GM23338 (cell line): ENCODE measurements around the gene TUSC1. TPM values are rescaled to one million over a fixed set of nuclear protein-coding genes. Genes with fewer than 3 reads are reported as not detected.

Experiments used
- ATAC-seq: fragments of 200-7000 bp; cut with Tn5 transposase; 3 replicates; pipeline ENCODE4 v1.9.1; 2020
- DNase-seq: peaks from one replicate; pipeline ENCODE4 v3.0.0-alpha.2; 2015; ENCODE audit warnings: low spot score
- H2AFZ ChIP-seq: fragments of 200-600 bp; sonication (generic); 2 replicates; pipeline ENCODE4 v1.8.0; 2016; ENCODE audit warnings: antibody characterized with exemption, mild to moderate bottlenecking, moderate library complexity
- H3F3A ChIP-seq: fragments of 200-600 bp; sonication (generic); replicated peaks from 2 replicates; pipeline ENCODE4 v1.8.0; 2017; ENCODE audit warnings: antibody characterized with exemption, mixed run types, low read depth
- H3K27ac ChIP-seq: fragments of 200-600 bp; sonication (generic); 2 replicates; pipeline ENCODE4 v1.6.1; 2016; ENCODE audit warnings: low read depth
- H3K27me3 ChIP-seq: fragments of 200-600 bp; sonication (generic); 2 replicates; pipeline ENCODE4 v1.8.0; 2016; ENCODE audit warnings: mild to moderate bottlenecking, mixed run types, moderate library complexity; ENCODE audit not compliant: insufficient read depth
- H3K36me3 ChIP-seq: fragments of 200-600 bp; sonication (generic); 2 replicates; pipeline ENCODE4 v1.8.0; 2016; ENCODE audit warnings: mild to moderate bottlenecking; ENCODE audit not compliant: insufficient read depth
- H3K4me1 ChIP-seq: fragments of 200-600 bp; sonication (generic); 2 replicates; pipeline ENCODE4 v1.8.0; 2016; ENCODE audit warnings: mild to moderate bottlenecking, moderate library complexity; ENCODE audit not compliant: insufficient read depth
- H3K4me2 ChIP-seq: fragments of 200-600 bp; sonication (generic); 2 replicates; pipeline ENCODE4 v1.7.1; 2017; ENCODE audit warnings: mixed run types
- H3K4me3 ChIP-seq: fragments of 200-600 bp; sonication (generic); 2 replicates; pipeline ENCODE4 v1.6.1; 2016; ENCODE audit warnings: mixed run types
- H3K79me2 ChIP-seq: fragments of 200-600 bp; sonication (generic); replicated peaks from 2 replicates; pipeline ENCODE4 v1.8.0; 2017; ENCODE audit warnings: mild to moderate bottlenecking; ENCODE audit not compliant: insufficient read depth
- H3K9me2 ChIP-seq: fragments of 200-600 bp; sonication (generic); 2 replicates; pipeline ENCODE4 v1.8.0; 2017; ENCODE audit not compliant: insufficient read depth
- H4K20me1 ChIP-seq: fragments of 200-600 bp; sonication (generic); replicated peaks from 2 replicates; pipeline ENCODE4 v1.8.0; 2017; ENCODE audit warnings: mild to moderate bottlenecking; ENCODE audit not compliant: insufficient read depth
- H3K27ac Mint-ChIP-seq: 2 replicates; pipeline ENCODE4 v1.8.0; 2020; ENCODE audit warnings: inconsistent platforms, mild to moderate bottlenecking, moderate library complexity, mixed read lengths
- H3K27me3 Mint-ChIP-seq: 3 replicates; pipeline ENCODE4 v1.8.0; 2022; ENCODE audit warnings: low read depth, mild to moderate bottlenecking, moderate library complexity, mixed read lengths, inconsistent platforms; ENCODE audit not compliant: insufficient read depth, poor library complexity
- H3K36me3 Mint-ChIP-seq: 3 replicates; pipeline ENCODE4 v1.8.0; 2021; ENCODE audit warnings: low read depth, mild to moderate bottlenecking, inconsistent platforms, moderate library complexity, mixed read lengths
- H3K4me1 Mint-ChIP-seq: 3 replicates; pipeline ENCODE4 v1.8.0; 2020; ENCODE audit warnings: mild to moderate bottlenecking, inconsistent platforms, mixed read lengths
- H3K4me3 Mint-ChIP-seq: 3 replicates; pipeline ENCODE4 v1.8.0; 2021; ENCODE audit warnings: moderate library complexity, mild to moderate bottlenecking, inconsistent platforms, mixed read lengths
- H3K9me3 Mint-ChIP-seq: 3 replicates; pipeline ENCODE4 v1.8.0; 2020; ENCODE audit warnings: moderate library complexity, mild to moderate bottlenecking, inconsistent platforms, mixed read lengths
- CREB1 ChIP-seq: fragments of 250-450 bp; sonication (Bioruptor Pico); IDR thresholded peaks from 2 replicates; pipeline ENCODE4 v1.5.0; 2020; ENCODE audit warnings: low read depth, mild to moderate bottlenecking, moderate library complexity
- EZH2 ChIP-seq: fragments of 200-600 bp; sonication (generic); IDR thresholded peaks from one replicate; pipeline ENCODE4 v1.8.0; 2017; ENCODE audit warnings: antibody characterized with exemption, mild to moderate bottlenecking, low read depth; ENCODE audit not compliant: unreplicated experiment
- EZH2phosphoT487 ChIP-seq: fragments of 200-600 bp; sonication (generic); IDR thresholded peaks from one replicate; pipeline ENCODE4 v1.8.1; 2018; ENCODE audit warnings: antibody characterized with exemption; ENCODE audit not compliant: unreplicated experiment
- NANOG ChIP-seq: IDR thresholded peaks from 2 replicates; pipeline ENCODE4 v1.6.1; 2016; ENCODE audit warnings: antibody characterized with exemption, borderline replicate concordance
- POLR2AphosphoS5 ChIP-seq: IDR thresholded peaks from 2 replicates; pipeline ENCODE4 v1.6.1; 2016; ENCODE audit warnings: antibody characterized with exemption, low read depth
- STAT1 ChIP-seq: IDR thresholded peaks from one replicate; pipeline ENCODE4 v1.6.1; 2016; ENCODE audit warnings: antibody characterized with exemption; ENCODE audit not compliant: unreplicated experiment
- polyA plus RNA-seq: library from polyadenylated mRNA; unstranded; fragments of >200 nt; fragmentation: Nextera tagmentation; extraction: Ambion mirVana; gene quantifications from 2 replicates; pipeline ENCODE4 v1.2.1, GENCODE V29; 2016
- total RNA-seq: library from RNA; depleted of rRNA; stranded (reverse); fragments of >200 nt; shearing (Covaris generic); gene quantifications from 2 replicates; pipeline ENCODE4 v1.2.3, GENCODE V29; 2014
- TF ChIP-seq, protein P1 (sequence below): fragments of 250-450 bp; sonication (Bioruptor Pico); IDR thresholded peaks from 2 replicates; pipeline ENCODE4 v1.5.0; 2020; ENCODE audit warnings: mild to moderate bottlenecking, moderate library complexity
- TF ChIP-seq, protein P2 (sequence below): IDR thresholded peaks from one replicate; pipeline ENCODE4 v1.6.1; 2018; ENCODE audit warnings: antibody characterized with exemption; ENCODE audit not compliant: unreplicated experiment
- TF ChIP-seq, protein P3 (sequence below), 2 experiments: fragments of 200-600 bp in 1 of 2; sonication (generic) in 1 of 2; conservative IDR thresholded peaks; 2 replicates each; pipeline versions ENCODE4 v1.5.1 to v1.6.1; 2016 to 2017; ENCODE audit warnings: antibody characterized with exemption in 2 of 2, low read depth in 2 of 2, mild to moderate bottlenecking in 2 of 2, moderate library complexity in 1 of 2

The TUSC1 gene
- total and polyA plus RNA-seq, 2 experiments from 2014 or later, result 6.4 to 8.9 TPM

DNA sequence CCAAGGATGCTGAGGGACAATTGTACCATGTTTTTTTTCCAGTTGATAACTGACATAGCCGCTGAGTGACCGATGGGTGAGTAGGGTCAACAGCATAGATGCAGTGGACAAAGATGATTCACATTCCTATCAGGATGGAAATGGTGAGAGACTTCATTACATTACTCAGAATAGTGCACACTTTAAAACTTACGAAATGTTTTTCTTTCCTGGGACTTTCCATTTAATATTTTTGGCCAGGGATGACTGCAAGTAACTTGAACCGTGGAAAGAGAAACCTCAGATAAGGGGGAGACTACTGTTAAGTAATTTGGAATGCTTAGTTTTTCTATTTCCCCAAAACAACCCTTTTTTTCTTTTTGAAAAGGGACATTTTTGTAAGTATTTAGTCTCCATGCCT, 3.0 kb upstream of the TUSC1 start (continued):
- TF ChIP-seq CREB1 (CRISPR knock-in tag) (no peak), EZH2phosphoT487 (no peak), POLR2AphosphoS5 (no peak), NANOG (no peak)
- TF ChIP-seq, protein P1, sequence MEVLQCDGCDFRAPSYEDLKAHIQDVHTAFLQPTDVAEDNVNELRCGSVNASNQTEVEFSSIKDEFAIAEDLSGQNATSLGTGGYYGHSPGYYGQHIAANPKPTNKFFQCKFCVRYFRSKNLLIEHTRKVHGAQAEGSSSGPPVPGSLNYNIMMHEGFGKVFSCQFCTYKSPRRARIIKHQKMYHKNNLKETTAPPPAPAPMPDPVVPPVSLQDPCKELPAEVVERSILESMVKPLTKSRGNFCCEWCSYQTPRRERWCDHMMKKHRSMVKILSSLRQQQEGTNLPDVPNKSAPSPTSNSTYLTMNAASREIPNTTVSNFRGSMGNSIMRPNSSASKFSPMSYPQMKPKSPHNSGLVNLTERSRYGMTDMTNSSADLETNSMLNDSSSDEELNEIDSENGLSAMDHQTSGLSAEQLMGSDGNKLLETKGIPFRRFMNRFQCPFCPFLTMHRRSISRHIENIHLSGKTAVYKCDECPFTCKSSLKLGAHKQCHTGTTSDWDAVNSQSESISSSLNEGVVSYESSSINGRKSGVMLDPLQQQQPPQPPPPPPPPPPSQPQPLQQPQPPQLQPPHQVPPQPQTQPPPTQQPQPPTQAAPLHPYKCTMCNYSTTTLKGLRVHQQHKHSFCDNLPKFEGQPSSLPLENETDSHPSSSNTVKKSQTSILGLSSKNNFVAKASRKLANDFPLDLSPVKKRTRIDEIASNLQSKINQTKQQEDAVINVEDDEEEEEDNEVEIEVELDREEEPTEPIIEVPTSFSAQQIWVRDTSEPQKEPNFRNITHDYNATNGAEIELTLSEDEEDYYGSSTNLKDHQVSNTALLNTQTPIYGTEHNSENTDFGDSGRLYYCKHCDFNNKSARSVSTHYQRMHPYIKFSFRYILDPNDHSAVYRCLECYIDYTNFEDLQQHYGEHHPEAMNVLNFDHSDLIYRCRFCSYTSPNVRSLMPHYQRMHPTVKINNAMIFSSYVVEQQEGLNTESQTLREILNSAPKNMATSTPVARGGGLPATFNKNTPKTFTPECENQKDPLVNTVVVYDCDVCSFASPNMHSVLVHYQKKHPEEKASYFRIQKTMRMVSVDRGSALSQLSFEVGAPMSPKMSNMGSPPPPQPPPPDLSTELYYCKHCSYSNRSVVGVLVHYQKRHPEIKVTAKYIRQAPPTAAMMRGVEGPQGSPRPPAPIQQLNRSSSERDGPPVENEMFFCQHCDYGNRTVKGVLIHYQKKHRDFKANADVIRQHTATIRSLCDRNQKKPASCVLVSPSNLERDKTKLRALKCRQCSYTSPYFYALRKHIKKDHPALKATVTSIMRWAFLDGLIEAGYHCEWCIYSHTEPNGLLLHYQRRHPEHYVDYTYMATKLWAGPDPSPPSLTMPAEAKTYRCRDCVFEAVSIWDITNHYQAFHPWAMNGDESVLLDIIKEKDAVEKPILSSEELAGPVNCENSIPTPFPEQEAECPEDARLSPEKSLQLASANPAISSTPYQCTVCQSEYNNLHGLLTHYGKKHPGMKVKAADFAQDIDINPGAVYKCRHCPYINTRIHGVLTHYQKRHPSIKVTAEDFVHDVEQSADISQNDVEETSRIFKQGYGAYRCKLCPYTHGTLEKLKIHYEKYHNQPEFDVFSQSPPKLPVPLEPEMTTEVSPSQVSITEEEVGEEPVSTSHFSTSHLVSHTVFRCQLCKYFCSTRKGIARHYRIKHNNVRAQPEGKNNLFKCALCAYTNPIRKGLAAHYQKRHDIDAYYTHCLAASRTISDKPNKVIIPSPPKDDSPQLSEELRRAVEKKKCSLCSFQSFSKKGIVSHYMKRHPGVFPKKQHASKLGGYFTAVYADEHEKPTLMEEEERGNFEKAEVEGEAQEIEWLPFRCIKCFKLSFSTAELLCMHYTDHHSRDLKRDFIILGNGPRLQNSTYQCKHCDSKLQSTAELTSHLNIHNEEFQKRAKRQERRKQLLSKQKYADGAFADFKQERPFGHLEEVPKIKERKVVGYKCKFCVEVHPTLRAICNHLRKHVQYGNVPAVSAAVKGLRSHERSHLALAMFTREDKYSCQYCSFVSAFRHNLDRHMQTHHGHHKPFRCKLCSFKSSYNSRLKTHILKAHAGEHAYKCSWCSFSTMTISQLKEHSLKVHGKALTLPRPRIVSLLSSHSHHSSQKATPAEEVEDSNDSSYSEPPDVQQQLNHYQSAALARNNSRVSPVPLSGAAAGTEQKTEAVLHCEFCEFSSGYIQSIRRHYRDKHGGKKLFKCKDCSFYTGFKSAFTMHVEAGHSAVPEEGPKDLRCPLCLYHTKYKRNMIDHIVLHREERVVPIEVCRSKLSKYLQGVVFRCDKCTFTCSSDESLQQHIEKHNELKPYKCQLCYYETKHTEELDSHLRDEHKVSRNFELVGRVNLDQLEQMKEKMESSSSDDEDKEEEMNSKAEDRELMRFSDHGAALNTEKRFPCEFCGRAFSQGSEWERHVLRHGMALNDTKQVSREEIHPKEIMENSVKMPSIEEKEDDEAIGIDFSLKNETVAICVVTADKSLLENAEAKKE (CRISPR knock-in tag), result no peak

DNA sequence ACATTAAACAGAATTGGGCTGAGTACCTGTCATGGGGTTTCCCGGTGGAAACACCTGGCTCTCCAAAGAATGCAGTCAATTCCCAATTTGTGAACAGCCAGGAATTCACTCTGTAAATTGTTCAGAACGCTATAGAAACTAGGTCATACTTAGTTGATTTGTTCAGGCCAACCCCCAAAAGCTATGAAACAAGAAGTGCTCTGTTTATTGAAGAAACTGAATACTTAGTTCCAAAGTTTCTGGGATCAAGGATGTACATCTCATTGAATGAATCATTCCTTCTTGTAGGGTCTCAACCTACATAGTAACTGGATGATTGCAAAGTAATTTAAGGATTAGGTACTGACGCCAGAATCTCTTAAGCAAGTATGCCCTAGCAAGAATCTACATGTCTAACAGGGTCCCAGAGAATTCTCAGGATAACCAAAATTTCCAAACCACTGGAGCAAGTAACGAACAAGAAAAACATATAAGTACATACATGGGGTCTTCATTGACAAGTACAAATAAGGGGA, 659 bp upstream of the TUSC1 start:
- Histone ChIP-seq H3K4me1 (peaks cover 24% of the 10 kb centered on the region), H3K4me2 (peak overlapping the region; percentile 82), H3K9me2 (0 out of 2 replicates have a peak, but pooled peaks cover 4% of the 10 kb centered on the region), H3K27ac (no peak overlapping the region), H3K27me3 (peaks cover 13% of the 10 kb centered on the region), H3K4me3 (peak overlapping the region; percentile 70), H3K79me2 (no peaks in the 10 kb centered on the region), H3F3A (no peaks in the 10 kb centered on the region), H3K36me3 (no peaks in the 10 kb centered on the region), H4K20me1 (no peaks in the 10 kb centered on the region), H2AFZ (no peak overlapping the region)
- H3K27me3 Mint-ChIP-seq, result peaks cover 2% of the 10 kb centered on the region
- no peaks in the 10 kb centered on the region; the same call in 1 of the 3 replicates for H3K36me3 Mint-ChIP-seq
- no peak overlapping the region for H3K27ac Mint-ChIP-seq
- peaks cover 8% of the 10 kb centered on the region; the same call in 2 of the 3 replicates for H3K9me3 Mint-ChIP-seq
- peaks cover 20% of the 10 kb centered on the region for H3K4me1 Mint-ChIP-seq
- H3K4me3 Mint-ChIP-seq, result no peak overlapping the region; the same call in 2 of the 3 replicates
- no peak for DNase-seq
- ATAC-seq, result no peak
- TF ChIP-seq EZH2phosphoT487 (no peak), EZH2 (no peak), CREB1 (CRISPR knock-in tag) (no peak), STAT1 (no peak), NANOG (no peak)
- TF ChIP-seq, protein P2, sequence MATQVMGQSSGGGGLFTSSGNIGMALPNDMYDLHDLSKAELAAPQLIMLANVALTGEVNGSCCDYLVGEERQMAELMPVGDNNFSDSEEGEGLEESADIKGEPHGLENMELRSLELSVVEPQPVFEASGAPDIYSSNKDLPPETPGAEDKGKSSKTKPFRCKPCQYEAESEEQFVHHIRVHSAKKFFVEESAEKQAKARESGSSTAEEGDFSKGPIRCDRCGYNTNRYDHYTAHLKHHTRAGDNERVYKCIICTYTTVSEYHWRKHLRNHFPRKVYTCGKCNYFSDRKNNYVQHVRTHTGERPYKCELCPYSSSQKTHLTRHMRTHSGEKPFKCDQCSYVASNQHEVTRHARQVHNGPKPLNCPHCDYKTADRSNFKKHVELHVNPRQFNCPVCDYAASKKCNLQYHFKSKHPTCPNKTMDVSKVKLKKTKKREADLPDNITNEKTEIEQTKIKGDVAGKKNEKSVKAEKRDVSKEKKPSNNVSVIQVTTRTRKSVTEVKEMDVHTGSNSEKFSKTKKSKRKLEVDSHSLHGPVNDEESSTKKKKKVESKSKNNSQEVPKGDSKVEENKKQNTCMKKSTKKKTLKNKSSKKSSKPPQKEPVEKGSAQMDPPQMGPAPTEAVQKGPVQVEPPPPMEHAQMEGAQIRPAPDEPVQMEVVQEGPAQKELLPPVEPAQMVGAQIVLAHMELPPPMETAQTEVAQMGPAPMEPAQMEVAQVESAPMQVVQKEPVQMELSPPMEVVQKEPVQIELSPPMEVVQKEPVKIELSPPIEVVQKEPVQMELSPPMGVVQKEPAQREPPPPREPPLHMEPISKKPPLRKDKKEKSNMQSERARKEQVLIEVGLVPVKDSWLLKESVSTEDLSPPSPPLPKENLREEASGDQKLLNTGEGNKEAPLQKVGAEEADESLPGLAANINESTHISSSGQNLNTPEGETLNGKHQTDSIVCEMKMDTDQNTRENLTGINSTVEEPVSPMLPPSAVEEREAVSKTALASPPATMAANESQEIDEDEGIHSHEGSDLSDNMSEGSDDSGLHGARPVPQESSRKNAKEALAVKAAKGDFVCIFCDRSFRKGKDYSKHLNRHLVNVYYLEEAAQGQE, result no peak
- TF ChIP-seq, protein P3, sequence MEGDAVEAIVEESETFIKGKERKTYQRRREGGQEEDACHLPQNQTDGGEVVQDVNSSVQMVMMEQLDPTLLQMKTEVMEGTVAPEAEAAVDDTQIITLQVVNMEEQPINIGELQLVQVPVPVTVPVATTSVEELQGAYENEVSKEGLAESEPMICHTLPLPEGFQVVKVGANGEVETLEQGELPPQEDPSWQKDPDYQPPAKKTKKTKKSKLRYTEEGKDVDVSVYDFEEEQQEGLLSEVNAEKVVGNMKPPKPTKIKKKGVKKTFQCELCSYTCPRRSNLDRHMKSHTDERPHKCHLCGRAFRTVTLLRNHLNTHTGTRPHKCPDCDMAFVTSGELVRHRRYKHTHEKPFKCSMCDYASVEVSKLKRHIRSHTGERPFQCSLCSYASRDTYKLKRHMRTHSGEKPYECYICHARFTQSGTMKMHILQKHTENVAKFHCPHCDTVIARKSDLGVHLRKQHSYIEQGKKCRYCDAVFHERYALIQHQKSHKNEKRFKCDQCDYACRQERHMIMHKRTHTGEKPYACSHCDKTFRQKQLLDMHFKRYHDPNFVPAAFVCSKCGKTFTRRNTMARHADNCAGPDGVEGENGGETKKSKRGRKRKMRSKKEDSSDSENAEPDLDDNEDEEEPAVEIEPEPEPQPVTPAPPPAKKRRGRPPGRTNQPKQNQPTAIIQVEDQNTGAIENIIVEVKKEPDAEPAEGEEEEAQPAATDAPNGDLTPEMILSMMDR (conservative IDR thresholded peaks at IDR 0.05; ENCODE audit: low read depth in 2 of 2), result no peak
